Kidney (tissue), 14 donors: Measurements from ENCODE around the gene LY6G6C. TPM values are rescaled to one million over a fixed set of nuclear protein-coding genes. Genes with fewer than 3 reads are reported as not detected.

Experiments
- DNase-seq, 5 donors: peaks; one replicate each; pipeline ENCODE4 v3.0.0-alpha.2; 2013 to 2020
- FAIRE-seq: peaks from 2 replicates; lab custom pipeline; 2012; peaks lifted over from hg19 to GRCh38; lab: Jason Lieb, UNC
- H3K27ac ChIP-seq, 2 donors: one replicate each; pipeline ENCODE4 v1.7.0; 2013; ENCODE audit warnings: low read depth in 2 of 2, low read length in 2 of 2, inconsistent platforms in 1 of 2
- H3K27me3 ChIP-seq: one replicate; pipeline ENCODE4 v1.7.1; 2013; ENCODE audit warnings: low read length, inconsistent platforms; ENCODE audit not compliant: control insufficient read depth, insufficient read depth
- H3K36me3 ChIP-seq, 3 donors: one replicate each; pipeline versions ENCODE4 v1.7.0 to v1.7.1; 2013; ENCODE audit warnings: low read length in 3 of 3, control low read depth in 1 of 3, inconsistent platforms in 1 of 3; ENCODE audit not compliant: insufficient read depth in 3 of 3, control insufficient read depth in 2 of 3
- H3K4me1 ChIP-seq, 3 donors: one replicate each; pipeline versions ENCODE4 v1.7.0 to v1.7.1; 2013; ENCODE audit warnings: low read length in 3 of 3, inconsistent platforms in 1 of 3, low read depth in 1 of 3; ENCODE audit not compliant: control insufficient read depth in 2 of 3, insufficient read depth in 2 of 3
- H3K4me3 ChIP-seq, 3 donors: one replicate each; pipeline versions ENCODE4 v1.7.0 to v1.8.1; 2013; ENCODE audit warnings: low read length in 3 of 3, control low read depth in 1 of 3, inconsistent platforms in 1 of 3
- H3K9ac ChIP-seq, 3 donors: one replicate each; pipeline versions ENCODE4 v1.7.0 to v1.7.1; 2013; ENCODE audit warnings: low read length in 3 of 3, control low read depth in 1 of 3, inconsistent platforms in 1 of 3
- H3K9me3 ChIP-seq, 3 donors: one replicate each; pipeline versions ENCODE4 v1.7.0 to v1.7.1; 2013; ENCODE audit warnings: low read length in 3 of 3, control low read depth in 1 of 3, inconsistent platforms in 1 of 3; ENCODE audit not compliant: control insufficient read depth in 2 of 3, insufficient read depth in 1 of 3
- CTCF ChIP-seq: IDR thresholded peaks from 3 replicates; pipeline ENCODE4 v1.5.1; 2012; ENCODE audit warnings: mild to moderate bottlenecking, moderate library complexity, borderline replicate concordance; ENCODE audit not compliant: insufficient read depth; ENCODE audit errors: extremely low read depth
- intact Hi-C: fragments of 100-400 bp; cut with DNase I; formaldehyde crosslinking; loops from one replicate; pipeline ENCODE4 v1.11.1; 2022
- polyA plus RNA-seq: library from polyadenylated mRNA; stranded (reverse); fragments of 350-450 nt; fragmentation: Illumina TruSeq; extraction: RNeasy Lipid Tissue Mini Kit (QIAGEN cat#74804); gene quantifications from one replicate; pipeline ENCODE4 v1.2.3, GENCODE V29; 2014; ENCODE audit warnings: low read depth, low replicate concordance; ENCODE audit not compliant: insufficient read depth
- total RNA-seq: library from RNA; stranded (reverse); fragmentation: NEBNext Ultra II Directional; extraction: Animal tissue kit (Norgen Biotek cat#: 25700); gene quantifications from one replicate; pipeline ENCODE4 v1.2.1, GENCODE V29; 2021
- donor health status: control.
- donor health status: control.
- donor health status: control.
- donor health status: control.
- donor health status: control.
- donor health status: DM: yes; HTN: yes; CAD: no.
- donor health status: Normal renal cell carcinoma (clear cell type).

LY6G6C gene
- total and polyA plus RNA-seq, 2 donors from 2014 or later = not detected

- no peak for TF ChIP-seq CTCF
- no peaks in the 10 kb centered on the region for H3K4me1 ChIP-seq
- no peak within 1 kb of the TSS for H3K9ac ChIP-seq
- no peaks in the 10 kb centered on the region for H3K27me3 ChIP-seq
- DNase-seq (no peak), FAIRE-seq (no peak)
- no peak within 1 kb of the TSS for H3K27ac ChIP-seq
- H3K4me3 ChIP-seq = no peak within 1 kb of the TSS
- no peaks in the 10 kb centered on the region for H3K36me3 ChIP-seq
- no peaks in the 10 kb centered on the region for H3K9me3 ChIP-seq
- intact Hi-C loops = no loop called here
Measured at GRCh38 chr6:31715022-31715958, 6.3 kb downstream of the LY6G6C start, which contains the start of gene LY6G6D. Gene LY6G6D, plus strand, starts transcription at chr6:31715348. Its CDS starts 8 bp downstream, at chr6:31715356.

- no peak for TF ChIP-seq CTCF
- H3K27me3 ChIP-seq = no peaks in the 10 kb centered on the region
- H3K36me3 ChIP-seq = no peaks in the 10 kb centered on the region
- no peak for FAIRE-seq
- H3K9me3 ChIP-seq = no peaks in the 10 kb centered on the region
- no peak overlapping the region for H3K9ac ChIP-seq
- peak in 3 of 5 donors; percentile 67 to 80 (median 77) for DNase-seq
- H3K27ac ChIP-seq = no peak overlapping the region
- no peak overlapping the region for H3K4me3 ChIP-seq
- H3K4me1 ChIP-seq = no peaks in the 10 kb centered on the region
- intact Hi-C loops = no loop called here
Measured at GRCh38 chr6:31713991-31714684, 7.4 kb downstream of the LY6G6C start.

- no peak for FAIRE-seq
- intact Hi-C loops = no loop called here
- no peak for DNase-seq
Measured at GRCh38 chr6:31713465-31713864, 8.1 kb downstream of the LY6G6C start.

More at GRCh38 chr6:31713465-31713864, 8.1 kb downstream of the LY6G6C start:
- Histone ChIP-seq H3K36me3 (no peaks in the 10 kb centered on the region), H3K27ac (no peak overlapping the region), H3K4me3 (no peak overlapping the region), H3K9ac (no peak overlapping the region), H3K27me3 (no peaks in the 10 kb centered on the region), H3K4me1 (no peaks in the 10 kb centered on the region), H3K9me3 (no peaks in the 10 kb centered on the region)
- no peak for TF ChIP-seq CTCF
